Tibial nerve (tissue), 4 donors: ENCODE results near the gene PPARGC1A. TPM values are rescaled to one million over a fixed set of nuclear protein-coding genes. Genes with fewer than 3 reads are reported as not detected.
A peak's percentile ranks its signal among the peaks of the same experiment; 100 is the strongest.

ENCODE experiments used
- DNase-seq, 2 donors: peaks; one replicate each; pipeline ENCODE4 v3.0.0-alpha.2; 2019; ENCODE audit warnings: low spot score in 2 of 2
- H3K27ac ChIP-seq, 4 donors: fragments of 200-600 bp; sonication (generic) in 3 of 4; one replicate each; pipeline ENCODE4 v1.5.1; 2017 to 2019; ENCODE audit warnings: mild to moderate bottlenecking in 1 of 4
- H3K27me3 ChIP-seq, 2 donors: fragments of 200-600 bp; sonication (generic) in 1 of 2; one replicate each; pipeline versions ENCODE4 v1.5.1 to v1.6.0; 2017 to 2019
- H3K36me3 ChIP-seq, 3 donors: fragments of 200-600 bp; sonication (generic); one replicate each; pipeline ENCODE4 v1.5.1; 2018 to 2019
- H3K4me1 ChIP-seq, 4 donors: fragments of 200-600 bp; sonication (generic) in 3 of 4; one replicate each; pipeline ENCODE4 v1.5.1; 2017 to 2019
- H3K4me3 ChIP-seq, 4 donors: fragments of 200-600 bp; sonication (generic) in 3 of 4; one replicate each; pipeline ENCODE4 v1.5.1; 2017 to 2019; ENCODE audit warnings: mild to moderate bottlenecking in 1 of 4, moderate library complexity in 1 of 4
- H3K9me3 ChIP-seq, 4 donors: fragments of 200-600 bp; sonication (generic) in 3 of 4; one replicate each; pipeline ENCODE4 v1.5.1; 2017 to 2019
- EP300 ChIP-seq, 2 donors: sonication (generic); formaldehyde crosslinking; IDR thresholded peaks; one replicate each; pipeline ENCODE4 v1.6.1; 2017; ENCODE audit warnings: antibody characterized with exemption in 2 of 2, mild to moderate bottlenecking in 1 of 2
- POLR2A ChIP-seq, 2 donors: fragments of 450-650 bp; IDR thresholded peaks; one replicate each; pipeline ENCODE4 v1.6.1; 2017; ENCODE audit warnings: antibody characterized with exemption in 2 of 2, mild to moderate bottlenecking in 2 of 2, moderate library complexity in 2 of 2
- WGBS, 2 donors: methylation state at CpG; one replicate each; pipeline ENCODE4 v1.1.5; 2018; 5-methylcytosine and 5-hydroxymethylcytosine counted together
- total RNA-seq, 4 donors: library from RNA; depleted of rRNA; stranded (reverse); fragments of >200 nt; gene quantifications; one replicate each; pipeline ENCODE4 v1.1.0, GENCODE V29; 2016
- TF ChIP-seq, protein P1 (sequence below), 5 experiments: fragments of 200-600 bp in 3 of 5; fragments of 450-650 bp in 2 of 5; sonication (generic) in 3 of 5; IDR thresholded peaks; one replicate each; pipeline ENCODE4 v1.5.1; 2016 to 2019; ENCODE audit warnings: antibody characterized with exemption in 5 of 5, mild to moderate bottlenecking in 3 of 5, moderate library complexity in 2 of 5

The PPARGC1A gene
- total RNA-seq, 4 donors from 2014 or later, result 4.6 to 14.7 (median 6.8) TPM

- TF ChIP-seq POLR2A (IDR thresholded peaks at IDR 0.05), result no peak
- no peak for TF ChIP-seq EP300 (IDR thresholded peaks at IDR 0.05)
- 90 to 92% methylated on average over 2 of the region's 2 CpGs for WGBS, 2 donors
- Histone ChIP-seq H3K27me3 (no peaks in the 10 kb centered on the region), H3K4me1 (no peaks in the 10 kb centered on the region), H3K27ac (no peak overlapping the region), H3K4me3 (no peak overlapping the region), H3K9me3 (no peaks in the 10 kb centered on the region), H3K36me3 (no peaks in the 10 kb centered on the region)
- no peak for DNase-seq
These were observed 22.0 kb upstream of the PPARGC1A start for GRCh38 chr4:23911675-23912455.

- no peak for TF ChIP-seq EP300 (IDR thresholded peaks at IDR 0.05)
- no peak for TF ChIP-seq POLR2A (IDR thresholded peaks at IDR 0.05)
- 37 to 47% methylated on average over 1 of the region's 1 CpG for WGBS, 2 donors
- Histone ChIP-seq H3K27me3 (no peaks in the 10 kb centered on the region), H3K36me3 (no peaks in the 10 kb centered on the region), H3K9me3 (no peaks in the 10 kb centered on the region), H3K4me1 (no peaks in the 10 kb centered on the region), H3K4me3 (no peak overlapping the region), H3K27ac (no peak overlapping the region)
- no peak for DNase-seq
These were observed 19.8 kb upstream of the PPARGC1A start for GRCh38 chr4:23909671-23910070.

- Histone ChIP-seq H3K4me1 (peaks cover 0 to 4% (median 0%) of the 10 kb centered on the region in 4 donors), H3K36me3 (no peaks in the 10 kb centered on the region), H3K27me3 (no peaks in the 10 kb centered on the region), H3K9me3 (no peaks in the 10 kb centered on the region), H3K4me3 (no peak overlapping the region), H3K27ac (no peak overlapping the region)
- TF ChIP-seq, protein P1, sequence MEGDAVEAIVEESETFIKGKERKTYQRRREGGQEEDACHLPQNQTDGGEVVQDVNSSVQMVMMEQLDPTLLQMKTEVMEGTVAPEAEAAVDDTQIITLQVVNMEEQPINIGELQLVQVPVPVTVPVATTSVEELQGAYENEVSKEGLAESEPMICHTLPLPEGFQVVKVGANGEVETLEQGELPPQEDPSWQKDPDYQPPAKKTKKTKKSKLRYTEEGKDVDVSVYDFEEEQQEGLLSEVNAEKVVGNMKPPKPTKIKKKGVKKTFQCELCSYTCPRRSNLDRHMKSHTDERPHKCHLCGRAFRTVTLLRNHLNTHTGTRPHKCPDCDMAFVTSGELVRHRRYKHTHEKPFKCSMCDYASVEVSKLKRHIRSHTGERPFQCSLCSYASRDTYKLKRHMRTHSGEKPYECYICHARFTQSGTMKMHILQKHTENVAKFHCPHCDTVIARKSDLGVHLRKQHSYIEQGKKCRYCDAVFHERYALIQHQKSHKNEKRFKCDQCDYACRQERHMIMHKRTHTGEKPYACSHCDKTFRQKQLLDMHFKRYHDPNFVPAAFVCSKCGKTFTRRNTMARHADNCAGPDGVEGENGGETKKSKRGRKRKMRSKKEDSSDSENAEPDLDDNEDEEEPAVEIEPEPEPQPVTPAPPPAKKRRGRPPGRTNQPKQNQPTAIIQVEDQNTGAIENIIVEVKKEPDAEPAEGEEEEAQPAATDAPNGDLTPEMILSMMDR (IDR thresholded peaks at IDR 0.05), result no peak
- TF ChIP-seq POLR2A (IDR thresholded peaks at IDR 0.05) (no peak), EP300 (IDR thresholded peaks at IDR 0.05) (no peak)
- WGBS, 2 donors, result 63 to 71% methylated on average over 3 of the region's 3 CpGs
- DNase-seq, result no peak
These were observed 17.0 kb upstream of the PPARGC1A start for GRCh38 chr4:23906839-23907238.

DNA sequence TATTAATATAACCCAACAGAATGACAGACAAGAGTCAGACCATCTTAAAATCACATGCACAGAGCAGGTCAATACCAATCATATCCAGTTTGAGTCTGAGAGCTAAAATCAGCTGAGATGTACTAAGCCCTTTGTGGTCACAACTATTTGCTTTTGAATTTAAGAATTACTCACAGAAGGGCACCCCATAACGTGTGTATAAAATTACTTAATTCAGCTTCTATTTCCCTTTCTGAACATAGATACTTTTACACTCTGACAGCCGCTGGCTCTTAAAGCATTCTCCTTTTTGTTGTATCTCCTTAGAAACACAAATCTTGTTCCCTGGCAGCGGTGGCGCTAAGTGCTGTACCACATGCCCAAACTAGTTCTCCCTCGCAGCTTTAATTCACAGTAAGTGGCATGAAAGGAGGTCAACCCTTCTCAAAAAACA, 14.8 kb upstream of the PPARGC1A start:
- H3K27ac ChIP-seq, result no peak overlapping the region
- no peak for DNase-seq
- H3K27me3 ChIP-seq, result no peaks in the 10 kb centered on the region
- no peak overlapping the region for H3K4me3 ChIP-seq
- no peaks in the 10 kb centered on the region for H3K36me3 ChIP-seq
- H3K9me3 ChIP-seq, result no peaks in the 10 kb centered on the region
- peaks cover 0 to 4% (median 0%) of the 10 kb centered on the region in 4 donors for H3K4me1 ChIP-seq
- TF ChIP-seq, protein P1 (IDR thresholded peaks at IDR 0.05), result no peak
- TF ChIP-seq EP300 (IDR thresholded peaks at IDR 0.05) (no peak), POLR2A (IDR thresholded peaks at IDR 0.05) (no peak)
- WGBS, 2 donors, result 69 to 81% methylated on average over 5 of the region's 5 CpGs

- DNase-seq, result peak; percentile 17 to 31
- no peaks in the 10 kb centered on the region for H3K36me3 ChIP-seq
- H3K4me1 ChIP-seq, result peaks cover 0 to 4% (median 0%) of the 10 kb centered on the region in 4 donors
- H3K27me3 ChIP-seq, result no peaks in the 10 kb centered on the region
- WGBS, 2 donors, result 55 to 59% methylated on average over 7 of the region's 7 CpGs
- H3K9me3 ChIP-seq, result no peaks in the 10 kb centered on the region
- TF ChIP-seq, protein P1 (IDR thresholded peaks at IDR 0.05), result no peak
- TF ChIP-seq POLR2A (IDR thresholded peaks at IDR 0.05), result no peak
- TF ChIP-seq EP300 (IDR thresholded peaks at IDR 0.05), result peak in 1 of 2 donors; percentile 53
- no peak overlapping the region for H3K27ac ChIP-seq
- no peak overlapping the region for H3K4me3 ChIP-seq
These were observed 14.1 kb upstream of the PPARGC1A start for GRCh38 chr4:23903859-23904438.

- Histone ChIP-seq H3K27me3 (no peaks in the 10 kb centered on the region), H3K36me3 (no peaks in the 10 kb centered on the region), H3K27ac (no peak overlapping the region), H3K9me3 (no peaks in the 10 kb centered on the region), H3K4me3 (no peak overlapping the region), H3K4me1 (peaks cover 0 to 4% (median 0%) of the 10 kb centered on the region in 4 donors)
- no peak for DNase-seq
- no peak for TF ChIP-seq EP300 (IDR thresholded peaks at IDR 0.05)
- TF ChIP-seq, protein P1 (IDR thresholded peaks at IDR 0.05), result no peak
- TF ChIP-seq POLR2A (IDR thresholded peaks at IDR 0.05), result no peak
- 72 to 80% methylated on average over 4 of the region's 4 CpGs for WGBS, 2 donors
These were observed 12.5 kb upstream of the PPARGC1A start for GRCh38 chr4:23902222-23902804.
